B cell (primary cell): Measurements from ENCODE around the gene CDYL2. TPM values are rescaled to one million over a fixed set of nuclear protein-coding genes. Genes with fewer than 3 reads are reported as not detected.

ENCODE experiments used
- ATAC-seq: fragments of 200-7000 bp; cut with Tn5 transposase; one replicate; pipeline ENCODE4 v1.10.0; 2021; ENCODE audit warnings: low read depth, mild to moderate bottlenecking, moderate number of reproducible peaks, moderate library complexity
- CTCF ChIA-PET: fragments of 350-600 bp; sonication (Branson Sonifier 250); formaldehyde crosslinking; loops from one replicate; lab custom pipeline; 2021; ENCODE audit warnings: antibody characterized with exemption, inconsistent platforms; lab: Charles Lee
- POLR2A ChIA-PET: fragments of 350-600 bp; sonication (Branson Sonifier 250); formaldehyde crosslinking; loops from one replicate; lab custom pipeline; 2021; ENCODE audit warnings: antibody characterized with exemption; lab: Charles Lee
- DNase-seq: peaks from one replicate; pipeline ENCODE4 v3.0.0; 2013
- H2AFZ ChIP-seq: 2 replicates; pipeline ENCODE4 v1.6.1; 2012; ENCODE audit warnings: mild to moderate bottlenecking, low read depth, low read length; ENCODE audit not compliant: insufficient read depth, poor library complexity, severe bottlenecking
- H3K27ac ChIP-seq, 2 donors: 1 replicate in 1 of 2; 2 replicates in 1 of 2; pipeline ENCODE4 v1.5.1; 2012 to 2013; ENCODE audit warnings: low read length in 2 of 2, mild to moderate bottlenecking in 2 of 2, moderate library complexity in 1 of 2
- H3K27me3 ChIP-seq, 4 experiments: fragments of 200-600 bp in 1 of 4; sonication (generic) in 1 of 4; replicated peaks in 1 of 4; 1 replicate in 2 of 4; 2 replicates in 2 of 4; pipeline versions ENCODE4 v1.6.1 to v1.7.0; 2013 to 2016; ENCODE audit warnings: low read length in 3 of 4, mild to moderate bottlenecking in 2 of 4, mixed read lengths in 1 of 4, moderate library complexity in 1 of 4; ENCODE audit not compliant: insufficient read depth in 4 of 4, control insufficient read depth in 3 of 4; ENCODE audit errors: control extremely low read depth in 1 of 4
- H3K36me3 ChIP-seq, 2 experiments: replicated peaks in 1 of 2; 1 replicate in 1 of 2; 2 replicates in 1 of 2; pipeline versions ENCODE4 v1.6.1 to v1.7.1; 2013; ENCODE audit warnings: low read length in 1 of 2; ENCODE audit not compliant: insufficient read depth in 2 of 2, control insufficient read depth in 1 of 2; ENCODE audit errors: control extremely low read depth in 1 of 2, extremely low read depth in 1 of 2
- H3K4me1 ChIP-seq, 2 donors: fragments of 200-600 bp in 1 of 2; sonication (generic) in 1 of 2; 1 replicate in 1 of 2; 2 replicates in 1 of 2; pipeline versions ENCODE4 v1.5.1 to v1.6.1; 2013 to 2017; ENCODE audit warnings: low read length in 2 of 2; ENCODE audit not compliant: control insufficient read depth in 2 of 2, insufficient read depth in 2 of 2
- H3K4me2 ChIP-seq: replicated peaks from 2 replicates; pipeline ENCODE3; 2012; ENCODE audit warnings: mild to moderate bottlenecking, low read depth, low read length; ENCODE audit not compliant: poor library complexity, severe bottlenecking
- H3K4me3 ChIP-seq, 5 experiments: fragments of 200-600 bp in 1 of 5; sonication (generic) in 1 of 5; 1 replicate in 3 of 5; 2 replicates in 2 of 5; pipeline versions ENCODE4 v1.5.1 to v1.7.0; 2011 to 2016; ENCODE audit warnings: low read length in 4 of 5, mild to moderate bottlenecking in 4 of 5, low read depth in 2 of 5, control low read depth in 1 of 5, moderate library complexity in 1 of 5; ENCODE audit not compliant: insufficient read depth in 1 of 5; ENCODE audit errors: control extremely low read depth in 1 of 5, extremely low read depth in 1 of 5
- H3K79me2 ChIP-seq: fragments of 200-600 bp; sonication (generic); one replicate; pipeline ENCODE4 v1.6.0; 2016; ENCODE audit warnings: low read length; ENCODE audit not compliant: control insufficient read depth, insufficient read depth
- H3K9ac ChIP-seq: fragments of 200-600 bp; sonication (generic); 2 replicates; pipeline ENCODE4 v1.6.1; 2017; ENCODE audit warnings: mild to moderate bottlenecking, low read length, moderate library complexity
- H3K9me3 ChIP-seq, 3 donors: one replicate each; pipeline versions ENCODE4 v1.6.1 to v1.7.1; 2013; ENCODE audit warnings: low read length in 2 of 3; ENCODE audit not compliant: control insufficient read depth in 2 of 3, insufficient read depth in 1 of 3; ENCODE audit errors: control extremely low read depth in 1 of 3
- H4K20me1 ChIP-seq: 2 replicates; pipeline ENCODE4 v1.6.0; 2012; ENCODE audit warnings: mild to moderate bottlenecking, low read length; ENCODE audit not compliant: insufficient read depth, control insufficient read depth, poor library complexity, severe bottlenecking
- H3K27ac Mint-ChIP-seq: one replicate; pipeline ENCODE4 v1.8.0; 2021; ENCODE audit warnings: mixed read lengths
- H3K27me3 Mint-ChIP-seq: one replicate; pipeline ENCODE4 v1.8.0; 2021; ENCODE audit warnings: mixed read lengths
- H3K4me1 Mint-ChIP-seq: one replicate; pipeline ENCODE4 v1.8.0; 2021; ENCODE audit warnings: mixed read lengths
- H3K4me3 Mint-ChIP-seq: one replicate; pipeline ENCODE4 v1.8.0; 2021; ENCODE audit warnings: mixed read lengths
- H3K9me3 Mint-ChIP-seq: one replicate; pipeline ENCODE4 v1.8.0; 2022; ENCODE audit warnings: mixed read lengths; ENCODE audit not compliant: insufficient read depth
- EZH2 ChIP-seq: IDR thresholded peaks from 2 replicates; pipeline ENCODE4 v1.6.1; 2012; ENCODE audit warnings: borderline replicate concordance, low read depth, mild to moderate bottlenecking, moderate library complexity, low read length; ENCODE audit not compliant: insufficient read depth, poor library complexity, severe bottlenecking
- WGBS: methylation state at CpG from one replicate; pipeline ENCODE4 v1.1.5; 2013; ENCODE audit warnings: missing lambda C conversion rate; ENCODE audit not compliant: insufficient coverage; 5-methylcytosine and 5-hydroxymethylcytosine counted together
- intact Hi-C: fragments of 100-400 bp; cut with micrococcal nuclease; formaldehyde crosslinking; loops from one replicate; pipeline ENCODE4 v1.10.0; 2022
- polyA plus RNA-seq: library from polyadenylated mRNA; depleted of rRNA; stranded (reverse); fragments of >200 nt; gene quantifications from 2 replicates; pipeline ENCODE4 v1.2.3, GENCODE V29; 2012
- total RNA-seq, 2 donors: library from RNA; stranded (reverse); fragments of 120-200 nt in 1 of 2; gene quantifications; 1 replicate in 1 of 2; 2 replicates in 1 of 2; pipeline versions ENCODE4 v1.2.3 to v1.2.4, GENCODE V29; 2013 to 2022
- TF ChIP-seq, protein P1 (sequence below): fragments of 200-600 bp; IDR thresholded peaks from one replicate; pipeline ENCODE4 v1.8.0; 2022; ENCODE audit warnings: antibody characterized with exemption, mild to moderate bottlenecking

The CDYL2 gene
- total and polyA plus RNA-seq, 2 donors (not counting 1 experiment from before 2014, with no cell fraction given), result 0.66 to 6.6 TPM

DNA sequence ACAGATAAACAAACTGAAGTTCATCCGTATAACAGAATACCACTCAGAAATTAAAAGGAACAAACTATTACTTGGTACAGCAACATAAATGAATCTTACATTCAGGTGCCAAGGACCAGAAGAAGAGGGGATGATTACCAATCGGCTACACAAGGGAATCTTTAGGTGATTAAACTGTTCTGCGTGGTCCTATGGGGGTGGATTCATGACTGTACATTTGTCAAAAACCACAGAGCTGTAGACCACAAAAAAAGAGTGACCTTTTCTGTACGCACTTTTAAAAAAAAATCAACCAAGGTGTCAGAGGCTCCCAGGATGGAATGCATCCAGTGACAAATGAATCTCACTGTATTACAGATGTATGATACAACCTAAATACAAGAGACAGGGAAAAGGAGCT is 110.8 kb downstream of the CDYL2 start:
- no peak overlapping the region for H2AFZ ChIP-seq
- H3K4me2 ChIP-seq, result no peak overlapping the region
- no peaks in the 10 kb centered on the region for H4K20me1 ChIP-seq
- Mint-ChIP-seq H3K4me1 (peaks cover 26% of the 10 kb centered on the region), H3K9me3 (peaks cover under 1% of the 10 kb centered on the region), H3K27me3 (peaks cover 4% of the 10 kb centered on the region), H3K27ac (no peak overlapping the region), H3K4me3 (no peak overlapping the region)
- no peaks in the 10 kb centered on the region for H3K9me3 ChIP-seq
- peaks cover 0 to 4% of the 10 kb centered on the region in 2 donors for H3K4me1 ChIP-seq
- ChIA-PET POLR2A (no interaction called here), CTCF (no interaction called here)
- H3K4me3 ChIP-seq, result no peak overlapping the region
- H3K27me3 ChIP-seq, result no peaks in the 10 kb centered on the region
- 80% methylated on average over 1 of the region's 4 CpGs for WGBS
- ATAC-seq, result no peak
- intact Hi-C loops, result no loop called here
- no peak overlapping the region for H3K27ac ChIP-seq
- no peak for DNase-seq
- TF ChIP-seq EZH2, result no peak
- TF ChIP-seq, protein P1, sequence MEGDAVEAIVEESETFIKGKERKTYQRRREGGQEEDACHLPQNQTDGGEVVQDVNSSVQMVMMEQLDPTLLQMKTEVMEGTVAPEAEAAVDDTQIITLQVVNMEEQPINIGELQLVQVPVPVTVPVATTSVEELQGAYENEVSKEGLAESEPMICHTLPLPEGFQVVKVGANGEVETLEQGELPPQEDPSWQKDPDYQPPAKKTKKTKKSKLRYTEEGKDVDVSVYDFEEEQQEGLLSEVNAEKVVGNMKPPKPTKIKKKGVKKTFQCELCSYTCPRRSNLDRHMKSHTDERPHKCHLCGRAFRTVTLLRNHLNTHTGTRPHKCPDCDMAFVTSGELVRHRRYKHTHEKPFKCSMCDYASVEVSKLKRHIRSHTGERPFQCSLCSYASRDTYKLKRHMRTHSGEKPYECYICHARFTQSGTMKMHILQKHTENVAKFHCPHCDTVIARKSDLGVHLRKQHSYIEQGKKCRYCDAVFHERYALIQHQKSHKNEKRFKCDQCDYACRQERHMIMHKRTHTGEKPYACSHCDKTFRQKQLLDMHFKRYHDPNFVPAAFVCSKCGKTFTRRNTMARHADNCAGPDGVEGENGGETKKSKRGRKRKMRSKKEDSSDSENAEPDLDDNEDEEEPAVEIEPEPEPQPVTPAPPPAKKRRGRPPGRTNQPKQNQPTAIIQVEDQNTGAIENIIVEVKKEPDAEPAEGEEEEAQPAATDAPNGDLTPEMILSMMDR, result no peak
- no peaks in the 10 kb centered on the region for H3K79me2 ChIP-seq
- no peak overlapping the region for H3K9ac ChIP-seq
- H3K36me3 ChIP-seq, result no peaks in the 10 kb centered on the region

DNA sequence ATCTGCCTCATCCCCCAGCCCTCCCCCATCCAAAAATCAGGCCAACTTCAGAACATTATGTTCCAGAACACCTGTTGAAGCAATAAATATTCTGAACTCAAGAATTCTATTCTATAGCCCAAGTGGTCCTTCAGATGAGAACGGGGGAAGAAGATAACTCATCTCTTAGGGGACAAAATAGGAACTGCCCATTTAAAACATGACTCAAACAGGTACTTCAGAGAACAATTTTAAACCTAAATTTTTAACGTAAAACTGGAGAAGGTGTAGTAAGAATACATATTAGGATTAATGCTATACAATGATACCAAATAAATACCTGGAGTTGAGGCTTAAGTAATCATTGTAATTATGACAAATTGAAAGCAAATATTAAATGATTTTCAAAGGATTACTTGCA is 112.1 kb downstream of the CDYL2 start:
- H3K36me3 ChIP-seq, result no peaks in the 10 kb centered on the region
- intact Hi-C loops, result no loop called here
- H3K9me3 Mint-ChIP-seq, result no peaks in the 10 kb centered on the region
- H2AFZ ChIP-seq, result no peak overlapping the region
- no peaks in the 10 kb centered on the region for H3K27me3 ChIP-seq
- H3K27me3 Mint-ChIP-seq, result peaks cover 5% of the 10 kb centered on the region
- peak overlapping the region; percentile 56 for H3K4me3 Mint-ChIP-seq
- no peak overlapping the region for H3K9ac ChIP-seq
- no peaks in the 10 kb centered on the region for H3K79me2 ChIP-seq
- H3K4me1 ChIP-seq, result peaks cover 0 to 4% of the 10 kb centered on the region in 2 donors
- H3K27ac Mint-ChIP-seq, result no peak overlapping the region
- DNase-seq (no peak), ATAC-seq (no peak)
- H3K4me1 Mint-ChIP-seq, result peaks cover 24% of the 10 kb centered on the region
- H3K9me3 ChIP-seq, result no peaks in the 10 kb centered on the region
- TF ChIP-seq, protein P1, result no peak
- no peak for TF ChIP-seq EZH2
- no peak overlapping the region for H3K27ac ChIP-seq
- WGBS, result no CpG with 5 or more reads among the region's 2 CpGs
- no peak overlapping the region for H3K4me2 ChIP-seq
- no peak overlapping the region for H3K4me3 ChIP-seq
- ChIA-PET POLR2A (no interaction called here), CTCF (no interaction called here)
- H4K20me1 ChIP-seq, result no peaks in the 10 kb centered on the region
